GM10266 (cell line): ENCODE data around the gene FDPS.
"Not testable (repeated sequence)": the region's sequence is repeated elsewhere in the genome, so short reads cannot be mapped to it uniquely, and the experiment has no call there.

Experiments used
- DNase-seq: peaks from one replicate; pipeline ENCODE4 v3.0.0; 2012; ENCODE audit errors: extremely low spot score
- CTCF ChIP-seq: IDR thresholded peaks from 2 replicates; pipeline ENCODE4 v1.5.1; 2012; ENCODE audit warnings: mild to moderate bottlenecking, low read depth; ENCODE audit not compliant: control insufficient read depth, insufficient read depth; ENCODE audit errors: missing control alignments

The FDPS gene

GRCh38 chr1:155286544-155286943, 22.1 kb upstream of the FDPS start:
- TF ChIP-seq CTCF = no peak
- no peak for DNase-seq

GRCh38 chr1:155287987-155288543, 20.6 kb upstream of the FDPS start:
- no peak for TF ChIP-seq CTCF
- DNase-seq = no peak

GRCh38 chr1:155291006-155291405, 17.7 kb upstream of the FDPS start:
- DNase-seq = not testable (repeated sequence)

GRCh38 chr1:155293086-155293749, 15.4 kb upstream of the FDPS start:
- TF ChIP-seq CTCF = no peak
- no peak for DNase-seq

- no peak for TF ChIP-seq CTCF
- DNase-seq = no peak
These were observed 14.0 kb upstream of the FDPS start for GRCh38 chr1:155294520-155295182.

GRCh38 chr1:155295183-155295941, 13.3 kb upstream of the FDPS start:
- TF ChIP-seq CTCF = no peak
- no peak for DNase-seq

GRCh38 chr1:155295942-155296267, 12.8 kb upstream of the FDPS start:
- no peak for DNase-seq
- no peak for TF ChIP-seq CTCF
